Retinal pigment epithelial cell (primary cell): ENCODE measurements around the gene B9D2.
"Not testable (repeated sequence)": the region's sequence is repeated elsewhere in the genome, so short reads cannot be mapped to it uniquely, and the experiment has no call there.

Experiments used
- DNase-seq: peaks from one replicate; pipeline ENCODE4 v3.0.0-alpha.2; 2010; ENCODE audit warnings: low read depth
- H3K4me3 ChIP-seq: 2 replicates; pipeline ENCODE4 v1.5.1; 2011; ENCODE audit warnings: mild to moderate bottlenecking, low read length, control low read depth, moderate library complexity
- CTCF ChIP-seq: conservative IDR thresholded peaks from 2 replicates; pipeline ENCODE4 v1.5.1; 2011; ENCODE audit warnings: low read depth, low read length, control low read depth, inconsistent platforms

Gene B9D2

GRCh38 chr19:41386442-41386841 lies 22.5 kb upstream of the B9D2 start:
- H3K4me3 ChIP-seq: no peak overlapping the region
- no peak for TF ChIP-seq CTCF
- no peak for DNase-seq

GRCh38 chr19:41384351-41384750 lies 20.4 kb upstream of the B9D2 start:
- DNase-seq: no peak
- TF ChIP-seq CTCF: no peak

GRCh38 chr19:41381536-41381935 lies 17.6 kb upstream of the B9D2 start:
- DNase-seq, H3K4me3 ChIP-seq: not testable (repeated sequence)

More at GRCh38 chr19:41384351-41384750, 20.4 kb upstream of the B9D2 start:
- no peak overlapping the region for H3K4me3 ChIP-seq

- H3K4me3 ChIP-seq: no peak overlapping the region
- TF ChIP-seq CTCF: no peak
- DNase-seq: no peak
Measured at GRCh38 chr19:41377977-41378709, 14.2 kb upstream of the B9D2 start.

- no peak for TF ChIP-seq CTCF
- DNase-seq: no peak
- H3K4me3 ChIP-seq: peak overlapping the region; percentile 63
Measured at GRCh38 chr19:41376998-41377365, 13.0 kb upstream of the B9D2 start.

GRCh38 chr19:41376241-41376997 lies 12.5 kb upstream of the B9D2 start, which contains the start of gene TMEM91:
Gene TMEM91, plus strand, starts transcription at chr19:41376533. Its CDS starts 1,777 bp downstream, at chr19:41378310.
- DNase-seq: no peak
- TF ChIP-seq CTCF: no peak
- peak within 1 kb of the TSS; percentile 63 for H3K4me3 ChIP-seq

GRCh38 chr19:41373993-41374392 lies 10.0 kb upstream of the B9D2 start:
- TF ChIP-seq CTCF: no peak
- DNase-seq: peak; percentile 44
- H3K4me3 ChIP-seq: no peak overlapping the region
